Fibroblast of skin of left biceps (primary cell): ENCODE data around the gene GUCY1A1.

Source experiments
- DNase-seq, 2 experiments: peaks; one replicate each; pipeline ENCODE4 v3.0.0-alpha.2; 2013; ENCODE audit warnings: low read depth in 2 of 2

The GUCY1A1 gene

GRCh38 chr4:155777971-155778735 lies 111.5 kb downstream of the GUCY1A1 start:
- no peak for DNase-seq

- DNase-seq: no peak
These were observed 114.1 kb downstream of the GUCY1A1 start for GRCh38 chr4:155780775-155781174.

DNA sequence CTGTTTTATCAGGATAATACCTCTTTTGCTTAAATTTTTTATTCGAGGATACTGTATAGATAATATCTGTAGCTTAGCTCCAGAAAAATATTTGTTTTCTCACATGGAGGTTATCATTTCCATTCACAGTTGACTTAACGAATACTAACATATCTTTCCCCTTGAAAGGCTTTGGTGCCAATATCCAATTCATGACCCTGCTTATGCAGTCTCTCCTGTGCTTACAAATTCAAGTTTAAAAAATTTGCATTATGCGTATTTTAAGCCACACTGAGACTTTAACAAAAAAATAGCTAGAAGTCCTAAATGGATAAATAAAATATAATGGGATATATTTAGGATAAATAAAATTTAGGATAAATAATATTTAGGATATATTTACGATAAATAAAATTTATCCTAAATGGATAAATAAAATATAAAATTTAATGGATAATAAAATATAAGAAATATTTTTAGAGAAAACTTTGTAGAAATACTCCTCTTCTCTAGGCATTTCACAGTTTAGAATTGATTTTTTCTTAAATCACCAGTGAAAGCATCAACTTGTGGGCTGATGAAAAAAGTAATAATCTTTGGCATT lies 114.7 kb downstream of the GUCY1A1 start:
- no peak for DNase-seq
